HG03571 (cell line): Measurements from ENCODE around the gene NOG.

Experiments
- ATAC-seq: cut with Tn5 transposase; IDR thresholded peaks from one replicate; pipeline ENCODE4 v1.9.1; 2021; ENCODE audit not compliant: unreplicated experiment

Gene NOG

DNA sequence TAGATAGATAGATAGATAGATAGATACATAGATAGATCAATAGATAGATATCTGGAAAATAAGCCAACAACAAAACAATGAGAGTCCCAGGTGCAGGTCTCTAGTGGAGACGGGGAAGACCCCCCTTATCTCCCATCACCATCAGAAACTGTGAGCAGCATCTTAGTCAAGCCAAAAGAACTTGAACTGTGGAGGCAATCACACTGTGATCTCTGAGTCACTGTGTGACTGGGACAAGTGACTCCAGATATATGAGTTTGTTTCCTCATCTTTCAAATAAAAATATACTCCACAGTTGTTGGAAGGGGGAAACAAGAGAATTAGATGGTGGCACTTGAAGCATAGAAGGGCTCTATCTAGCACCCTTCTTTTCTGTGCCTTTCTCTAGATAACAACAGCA is 42.1 kb downstream of the NOG start:
- ATAC-seq, result no peak

DNA sequence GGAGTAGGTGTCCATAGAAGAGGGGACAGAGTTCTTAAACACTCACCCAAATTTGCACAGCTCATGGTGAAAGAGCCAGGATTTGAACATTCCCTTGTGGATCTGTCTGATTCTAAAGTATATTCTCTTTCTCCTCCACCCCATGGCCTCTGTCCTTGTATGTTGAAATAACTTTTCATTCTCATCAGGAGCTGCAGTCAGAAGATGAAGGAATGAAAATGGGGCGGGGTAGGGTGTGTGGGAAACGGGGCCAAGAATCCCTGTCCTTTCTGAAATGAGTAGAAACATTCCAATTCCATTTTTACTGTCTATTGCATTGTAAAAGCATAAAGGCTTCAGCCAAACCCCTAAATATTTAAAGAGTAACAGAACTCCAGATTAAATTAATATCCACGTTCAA is 42.8 kb downstream of the NOG start:
- ATAC-seq, result no peak

DNA sequence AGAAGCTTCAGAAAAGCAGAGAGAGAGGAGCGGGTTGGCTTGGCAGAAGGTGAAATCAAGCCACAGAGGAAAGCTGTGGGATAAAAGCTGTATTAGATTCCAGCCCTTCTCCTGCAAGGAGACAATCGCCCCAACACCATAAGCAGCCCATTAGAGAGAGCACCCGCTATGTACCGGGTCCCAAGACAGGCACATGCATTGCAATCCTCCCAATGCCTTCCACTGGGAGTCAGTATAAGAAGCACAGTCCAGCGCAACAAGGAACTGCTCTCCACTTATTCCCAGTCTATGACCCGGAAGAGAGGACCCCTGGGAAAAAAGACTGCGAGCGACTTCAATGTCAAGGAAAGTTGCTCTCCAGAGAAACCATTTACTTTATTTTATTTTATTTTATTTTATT is 43.8 kb downstream of the NOG start:
- ATAC-seq, result no peak

GRCh38 chr17:56638591-56639051 is 45.1 kb downstream of the NOG start:
- ATAC-seq, result no peak

- no peak for ATAC-seq
These were observed 46.0 kb downstream of the NOG start for GRCh38 chr17:56639517-56639916.

- no peak for ATAC-seq
These were observed 46.6 kb downstream of the NOG start for GRCh38 chr17:56640116-56640515.

- no peak for ATAC-seq
These were observed 47.9 kb downstream of the NOG start for GRCh38 chr17:56641373-56641772.

DNA sequence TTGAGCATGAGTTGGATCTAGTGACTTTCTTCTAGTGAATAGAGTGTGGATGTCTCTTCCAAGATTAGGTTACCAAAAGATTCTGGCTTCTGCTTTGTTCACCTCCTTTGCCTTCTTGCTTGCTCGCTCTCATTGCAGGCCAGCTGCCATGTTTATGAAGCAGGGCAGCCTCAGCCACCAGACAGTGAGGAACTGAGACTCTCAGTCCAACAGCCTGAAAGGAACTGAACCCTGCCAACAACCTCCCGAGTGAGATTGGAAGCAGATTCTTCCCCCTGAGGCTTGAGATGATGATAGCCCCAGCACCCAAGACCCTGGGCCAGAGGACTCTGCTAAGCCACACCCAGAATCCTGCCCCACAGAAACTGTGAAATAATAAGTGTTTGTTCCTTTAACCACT is 48.4 kb downstream of the NOG start:
- no peak for ATAC-seq

DNA sequence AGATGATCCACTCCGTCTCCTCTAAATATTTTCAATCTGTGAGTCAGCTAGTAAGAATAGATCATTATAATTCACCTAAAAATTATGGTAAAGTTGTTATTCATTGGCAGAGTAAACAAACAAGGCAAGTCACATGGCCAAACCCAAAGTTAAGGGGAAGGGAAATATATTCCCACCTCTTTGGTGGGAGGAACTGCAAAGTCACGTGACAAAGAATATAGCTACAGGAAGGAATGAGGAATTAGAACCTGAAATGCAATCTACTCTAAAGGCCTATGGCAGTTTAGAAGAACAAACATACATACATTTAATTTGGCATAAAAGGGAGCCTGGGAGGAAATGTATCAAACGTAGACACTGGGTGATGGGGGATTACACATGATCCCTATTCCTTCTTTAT is 48.9 kb downstream of the NOG start:
- ATAC-seq, result no peak
